ENCODE measurements around the gene DNAH14.

DNA sequence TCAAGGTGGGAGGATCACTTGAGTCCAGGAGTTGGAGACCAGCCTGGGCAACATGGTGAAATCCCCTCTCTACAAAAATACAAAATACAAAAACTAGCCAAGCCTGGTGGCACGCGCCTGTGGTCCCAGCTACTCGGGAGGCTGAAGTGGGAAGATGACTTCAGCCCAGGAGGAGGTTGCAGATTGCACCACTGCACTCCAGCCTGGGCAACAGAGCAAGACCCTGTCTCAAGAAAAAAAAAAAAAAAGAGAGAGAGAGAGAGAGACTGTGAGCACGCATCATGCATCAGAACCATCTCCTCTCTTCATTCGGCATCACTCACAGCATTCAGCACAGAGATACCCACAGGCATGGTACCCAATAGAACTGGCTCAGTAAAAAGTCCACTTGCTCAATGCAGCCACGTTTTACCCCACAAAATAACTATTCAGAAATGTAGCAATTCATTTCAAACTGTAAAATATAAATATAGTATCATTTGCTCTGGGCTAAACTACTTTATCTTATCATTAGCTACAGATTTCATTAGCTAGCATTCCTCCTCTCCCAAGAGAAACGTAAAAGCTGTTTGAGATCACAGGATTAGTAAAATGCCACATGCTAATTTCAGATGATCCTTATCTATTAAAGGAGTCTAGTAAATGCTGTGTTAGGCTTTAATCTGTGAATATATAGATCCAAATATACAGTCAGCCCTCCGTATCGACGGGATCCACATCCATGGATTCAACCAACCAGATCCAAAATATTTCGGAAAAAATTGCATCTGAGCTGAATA lies 486.7 kb downstream of the DNAH14 start:
- TF ChIP-seq GATA3 (IDR thresholded peaks at IDR 0.05; ENCODE audit: low read depth, low read length), result peak; percentile 37
- no peak for TF ChIP-seq GATA2 (IDR thresholded peaks at IDR 0.05; ENCODE audit: low read depth, low read length)
